Tongue (tissue), 2 donors: ENCODE data around the gene CYP2R1. TPM values are rescaled to one million over a fixed set of nuclear protein-coding genes. Genes with fewer than 3 reads are reported as not detected.
A peak's percentile ranks its signal among the peaks of the same experiment; 100 is the strongest.

ENCODE experiments used
- DNase-seq: peaks from one replicate; pipeline ENCODE4 v3.0.0-alpha.2; 2015
- total RNA-seq: library from RNA; depleted of rRNA; stranded (reverse); fragments of >200 nt; gene quantifications from one replicate; pipeline ENCODE4 v1.2.3, GENCODE V29; 2014

The CYP2R1 gene, protein sequence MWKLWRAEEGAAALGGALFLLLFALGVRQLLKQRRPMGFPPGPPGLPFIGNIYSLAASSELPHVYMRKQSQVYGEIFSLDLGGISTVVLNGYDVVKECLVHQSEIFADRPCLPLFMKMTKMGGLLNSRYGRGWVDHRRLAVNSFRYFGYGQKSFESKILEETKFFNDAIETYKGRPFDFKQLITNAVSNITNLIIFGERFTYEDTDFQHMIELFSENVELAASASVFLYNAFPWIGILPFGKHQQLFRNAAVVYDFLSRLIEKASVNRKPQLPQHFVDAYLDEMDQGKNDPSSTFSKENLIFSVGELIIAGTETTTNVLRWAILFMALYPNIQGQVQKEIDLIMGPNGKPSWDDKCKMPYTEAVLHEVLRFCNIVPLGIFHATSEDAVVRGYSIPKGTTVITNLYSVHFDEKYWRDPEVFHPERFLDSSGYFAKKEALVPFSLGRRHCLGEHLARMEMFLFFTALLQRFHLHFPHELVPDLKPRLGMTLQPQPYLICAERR
- 24.6 TPM for total RNA-seq

DNA sequence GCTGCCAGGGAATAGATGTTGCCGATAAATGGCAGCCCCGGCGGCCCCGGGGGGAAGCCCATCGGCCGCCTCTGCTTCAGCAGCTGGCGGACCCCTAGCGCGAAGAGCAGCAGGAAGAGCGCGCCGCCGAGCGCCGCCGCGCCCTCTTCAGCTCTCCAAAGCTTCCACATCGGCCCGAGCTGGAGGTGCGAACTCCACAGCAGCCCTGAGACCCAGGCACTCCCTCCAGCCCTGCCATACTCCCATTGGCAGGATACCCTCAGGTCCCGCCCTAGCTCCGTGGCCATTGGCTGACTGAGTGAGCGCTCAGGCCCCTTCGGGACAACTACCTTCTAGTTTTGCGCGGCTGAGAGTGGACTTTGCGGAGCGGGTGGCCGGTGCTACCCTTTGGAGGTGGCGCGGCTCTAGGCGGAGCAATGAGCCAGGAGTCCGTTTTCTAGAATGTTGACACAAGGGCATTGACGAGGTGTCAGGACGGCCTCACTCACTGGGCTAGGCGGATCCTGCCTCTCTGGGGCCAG lies at the start of gene CYP2R1:
TSS of gene CYP2R1 (minus strand) at position 196 of the 521 bp plus-strand sequence. CDS start at position 170, 26 bp downstream.
- DNase-seq = peak; percentile 97

DNA sequence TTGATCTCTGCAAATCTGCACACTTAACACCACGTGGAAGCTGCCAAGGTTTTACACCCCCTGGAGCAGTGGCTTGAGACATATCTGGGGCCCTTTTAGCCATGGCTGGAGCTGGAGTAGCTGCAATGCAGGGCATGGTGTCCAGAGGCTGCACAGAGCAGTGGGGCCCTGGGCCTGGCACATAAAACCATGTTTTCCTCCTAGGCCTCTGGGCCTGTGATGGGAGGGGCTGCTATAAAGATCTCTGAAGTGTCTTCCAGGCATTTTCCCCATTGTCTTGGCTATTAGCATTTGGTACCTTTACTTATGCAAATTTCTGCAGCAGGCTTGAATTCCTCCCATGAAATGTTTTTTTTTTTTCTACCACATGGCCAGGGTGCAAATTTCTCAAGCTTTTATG lies 46.9 kb upstream of the CYP2R1 start:
- no peak for DNase-seq

DNA sequence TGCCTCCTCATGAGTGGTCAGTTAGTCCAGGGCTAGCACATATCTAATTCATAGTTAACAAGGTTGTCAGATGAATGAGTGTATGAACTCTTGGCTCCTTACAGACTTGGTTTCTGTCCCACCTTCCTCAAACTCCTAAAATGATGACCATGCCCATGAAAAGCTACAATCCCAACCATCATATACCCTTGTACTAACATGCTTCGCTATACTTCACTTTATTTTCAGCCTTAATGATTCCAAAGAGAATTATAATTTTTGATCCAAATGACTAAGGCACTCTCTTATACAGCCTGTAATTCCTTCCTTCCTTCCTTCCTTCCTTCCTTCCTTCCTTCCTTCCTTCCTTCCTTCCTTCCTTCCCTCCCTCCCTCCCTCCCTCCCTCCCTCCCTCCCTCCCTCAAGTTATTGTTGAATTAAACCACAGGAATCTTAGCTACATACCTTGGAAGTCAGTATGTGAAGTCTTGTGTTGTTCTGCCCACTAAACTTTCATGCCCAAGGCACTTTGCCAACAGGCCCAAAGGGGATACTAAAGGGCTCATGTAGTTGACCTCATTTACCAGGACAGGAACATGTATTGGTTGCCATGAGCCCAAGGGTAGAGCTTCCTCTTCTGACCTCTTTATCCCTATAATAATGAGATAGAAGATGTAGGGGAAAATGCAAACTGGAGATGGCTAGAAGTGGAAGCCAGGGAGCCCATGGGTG lies 42.8 kb upstream of the CYP2R1 start:
- no peak for DNase-seq

DNA sequence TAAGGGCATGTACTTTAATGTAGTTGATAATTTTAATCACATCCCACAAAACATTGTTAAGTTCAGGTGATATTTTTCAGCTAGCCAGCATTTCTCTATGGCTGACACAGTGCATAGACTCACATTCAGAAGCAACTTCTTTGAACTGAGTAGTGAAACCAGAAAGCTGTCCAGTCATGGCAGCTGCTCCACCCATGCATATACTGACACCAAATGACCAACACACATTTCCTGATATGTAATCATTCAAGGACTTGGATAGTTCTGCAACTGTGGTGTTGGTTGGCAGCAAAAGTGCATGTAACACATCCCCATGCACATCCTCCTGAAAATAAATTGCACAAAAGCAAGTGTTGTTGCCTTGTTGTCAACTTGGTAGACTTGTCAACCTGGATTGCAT lies 40.4 kb upstream of the CYP2R1 start:
- no peak for DNase-seq

DNA sequence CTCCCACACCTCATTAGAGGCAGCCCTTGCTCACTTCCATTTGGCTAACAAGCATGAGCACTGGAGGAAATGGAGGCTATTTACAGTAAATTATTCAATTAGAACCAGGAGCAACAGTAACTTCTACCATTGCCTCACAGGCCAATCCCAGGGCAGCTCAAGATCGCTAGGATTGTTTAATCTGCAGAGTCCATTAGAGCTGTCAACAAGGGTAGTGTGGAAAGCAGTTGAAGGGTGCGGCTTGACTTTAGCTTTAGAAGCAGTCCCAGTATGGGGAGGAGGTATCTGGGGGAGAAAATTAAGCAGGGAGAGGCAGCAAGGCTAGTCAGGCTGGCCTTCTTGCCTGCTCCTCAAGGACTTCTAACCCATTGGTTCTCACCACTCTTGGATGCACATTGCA lies 38.3 kb upstream of the CYP2R1 start:
- DNase-seq = no peak

DNA sequence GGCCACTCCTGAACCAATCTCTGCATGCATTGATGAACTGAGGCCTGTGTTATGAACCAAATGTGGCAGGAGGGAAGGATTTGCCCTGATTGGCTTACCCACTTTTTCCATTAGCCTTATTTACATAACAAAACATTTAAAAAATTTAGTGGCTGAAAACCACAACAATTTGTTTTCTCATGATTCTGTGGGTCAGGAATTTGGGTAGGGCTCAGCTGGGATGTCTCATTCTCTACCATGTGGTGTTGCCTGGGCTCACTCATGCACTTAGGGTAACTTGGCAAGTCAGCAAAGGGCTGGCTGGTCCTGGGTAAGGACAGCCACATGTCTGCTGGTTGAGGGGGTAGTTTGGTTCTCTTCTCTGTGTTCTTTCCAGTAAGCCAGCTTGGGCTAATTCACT lies 35.1 kb upstream of the CYP2R1 start:
- DNase-seq = no peak

DNA sequence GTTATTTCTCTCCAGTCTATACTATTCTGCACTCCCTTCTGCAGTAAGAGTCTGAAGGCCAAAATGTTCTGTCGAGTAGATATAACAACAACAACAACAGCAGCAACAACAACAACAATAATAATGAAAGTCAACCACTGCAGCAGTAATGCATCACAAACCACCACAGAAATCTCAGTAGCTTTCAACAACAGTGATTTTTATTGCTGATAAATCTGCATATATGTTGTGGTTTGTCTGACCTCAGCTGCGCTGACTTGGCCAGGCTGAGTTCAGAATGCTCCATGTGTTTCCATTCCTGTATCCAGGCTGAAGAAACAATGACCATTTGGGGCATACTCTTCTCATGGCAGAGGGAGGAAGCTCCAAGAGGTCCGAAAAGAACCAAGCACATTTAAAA lies 32.3 kb upstream of the CYP2R1 start:
- no peak for DNase-seq

DNA sequence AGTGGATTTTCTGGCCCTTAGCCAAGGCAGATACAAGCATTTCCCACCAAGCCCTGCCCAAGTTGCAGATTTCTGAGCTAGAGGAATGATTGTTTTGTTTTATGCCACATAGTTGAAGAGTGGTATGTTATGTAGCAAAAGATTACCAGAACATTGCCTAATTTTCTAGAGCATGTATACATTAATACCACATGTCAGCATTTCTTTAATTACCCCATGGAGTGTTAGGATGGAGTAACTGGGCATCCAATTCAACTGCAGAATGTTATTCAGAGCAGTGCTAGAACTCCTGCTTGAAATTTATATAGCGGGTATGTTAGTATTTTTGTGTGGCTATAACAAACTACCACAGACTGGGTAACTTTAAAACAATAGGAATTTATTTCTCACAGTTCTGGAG lies 24.4 kb upstream of the CYP2R1 start:
- DNase-seq = no peak

DNA sequence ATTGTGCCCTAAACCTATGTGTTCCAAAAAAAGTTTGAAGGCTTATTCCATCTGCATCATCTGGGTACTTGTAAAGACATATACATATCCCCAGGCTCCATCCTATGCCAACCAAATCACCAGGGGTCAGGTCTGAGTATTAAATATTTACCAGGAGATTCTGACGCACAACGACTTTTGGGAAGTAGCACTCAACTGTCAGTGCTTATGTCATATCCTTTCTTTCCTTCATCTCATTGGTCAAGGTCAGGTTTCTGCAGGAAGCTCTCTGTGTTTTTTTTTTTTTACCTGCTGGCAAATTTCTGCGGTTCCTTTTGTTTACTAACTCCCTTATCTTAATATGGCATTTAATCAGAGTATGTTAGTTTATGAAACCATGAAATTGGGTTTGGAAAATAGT lies 22.5 kb upstream of the CYP2R1 start:
- DNase-seq = no peak

DNA sequence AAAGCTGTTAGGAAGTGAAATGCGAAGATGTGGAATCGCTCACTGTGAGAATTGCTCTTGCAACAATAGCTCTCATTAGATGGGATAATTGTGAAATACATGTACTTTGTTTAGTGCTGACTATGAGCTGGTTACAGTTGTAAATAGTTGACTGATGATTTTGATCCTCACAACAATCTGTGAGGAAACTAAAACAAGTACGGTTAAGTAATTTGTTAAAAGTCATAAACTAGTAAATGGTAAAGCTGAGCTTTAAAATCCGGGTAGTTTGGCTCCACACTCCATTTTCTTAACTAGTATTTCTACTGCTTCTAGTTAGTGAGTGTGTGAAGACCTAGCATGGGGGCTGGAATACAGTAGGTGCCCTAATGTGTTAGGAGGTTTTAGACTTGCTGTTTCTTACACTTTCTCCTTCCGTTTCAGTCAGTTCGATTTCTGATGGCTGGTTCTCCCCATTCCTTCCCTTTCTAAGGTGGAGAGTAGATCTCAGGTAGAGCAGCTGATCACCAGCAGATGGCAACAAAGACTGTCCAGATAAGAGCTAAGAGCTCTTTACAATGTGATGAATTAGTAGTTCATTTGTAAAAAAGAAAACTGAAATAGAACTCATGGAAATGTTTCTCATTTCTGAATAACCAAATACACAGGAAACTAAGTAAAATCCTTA lies 16.3 kb upstream of the CYP2R1 start:
- DNase-seq = peak; percentile 72

DNA sequence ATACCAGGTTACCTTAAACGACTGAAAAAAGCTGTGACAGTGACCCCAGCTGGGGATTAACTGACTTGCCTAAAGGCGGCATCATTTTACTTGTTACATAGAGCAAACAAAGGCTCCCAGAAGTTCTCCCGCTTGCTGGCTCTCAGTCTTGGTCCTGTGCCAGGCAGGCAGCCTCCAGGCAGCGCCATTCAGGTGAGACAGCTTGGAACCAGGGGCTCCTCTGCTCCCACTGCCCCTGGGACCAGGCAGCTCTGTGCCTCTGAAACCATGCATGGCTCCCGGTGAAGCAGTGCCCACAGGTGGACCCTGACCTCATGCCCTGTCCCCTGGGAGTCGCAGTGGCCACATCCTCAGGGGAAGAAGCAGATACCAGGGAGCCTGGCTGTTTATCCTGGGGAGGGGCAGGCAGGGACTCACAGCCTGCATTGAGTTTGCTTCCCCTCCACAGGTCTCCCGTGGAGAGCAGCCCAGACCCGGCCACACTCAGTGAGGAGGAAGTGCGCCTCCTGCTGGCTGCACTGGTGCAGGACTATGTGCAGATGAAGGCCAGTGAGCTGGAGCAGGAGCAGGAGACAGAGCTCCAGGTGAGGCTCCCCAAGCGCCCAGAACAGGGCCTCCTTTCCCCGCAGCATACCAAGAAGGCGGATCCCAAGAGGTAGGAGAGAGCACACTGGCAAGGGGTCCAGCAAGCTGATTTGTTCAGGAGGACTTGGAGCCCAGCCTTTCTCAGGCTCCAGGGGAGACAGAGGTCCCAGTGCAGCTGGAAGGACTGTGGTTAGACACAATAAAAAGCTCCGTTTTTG lies 15.6 kb upstream of the CYP2R1 start:
- peak; percentile 67 for DNase-seq

DNA sequence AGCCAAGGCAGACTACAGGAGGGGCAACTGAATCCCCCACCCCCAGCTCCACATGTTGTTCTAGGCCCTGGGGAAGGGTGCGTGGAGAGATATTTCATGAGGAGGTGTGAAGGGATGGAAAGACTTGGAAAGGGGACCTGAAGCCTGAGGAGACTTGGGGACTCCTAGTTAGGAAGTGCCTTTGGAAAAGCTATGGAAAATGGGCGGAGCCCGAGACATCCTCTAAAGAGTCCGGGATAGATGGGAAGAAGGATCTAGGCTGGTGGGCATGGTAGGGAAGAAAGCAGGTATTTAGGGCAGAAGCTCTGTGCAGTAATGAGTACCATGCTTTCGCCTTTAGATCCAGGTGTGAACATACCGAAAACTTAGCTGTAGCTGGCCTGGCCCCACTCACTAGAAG lies 15.0 kb upstream of the CYP2R1 start:
- no peak for DNase-seq

DNA sequence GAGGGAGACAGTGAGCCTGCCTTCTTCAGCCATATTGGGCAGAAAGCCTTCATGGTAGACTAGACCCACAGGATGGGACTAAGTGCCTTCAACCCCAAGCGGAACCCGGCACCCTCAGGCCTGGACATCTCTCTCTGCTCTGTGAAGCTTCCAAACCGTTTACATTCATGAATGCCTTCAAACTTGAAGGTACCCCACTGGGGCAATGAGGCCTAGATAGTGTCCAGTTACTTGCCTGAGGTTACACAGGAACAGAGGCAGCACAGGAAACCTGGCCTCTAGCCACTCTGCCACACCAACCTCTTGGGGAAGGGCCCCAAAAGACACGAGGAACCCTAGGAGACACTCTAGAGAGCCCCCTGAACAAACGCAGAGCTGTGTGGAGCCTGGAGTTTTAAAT lies 14.5 kb upstream of the CYP2R1 start:
- no peak for DNase-seq

DNA sequence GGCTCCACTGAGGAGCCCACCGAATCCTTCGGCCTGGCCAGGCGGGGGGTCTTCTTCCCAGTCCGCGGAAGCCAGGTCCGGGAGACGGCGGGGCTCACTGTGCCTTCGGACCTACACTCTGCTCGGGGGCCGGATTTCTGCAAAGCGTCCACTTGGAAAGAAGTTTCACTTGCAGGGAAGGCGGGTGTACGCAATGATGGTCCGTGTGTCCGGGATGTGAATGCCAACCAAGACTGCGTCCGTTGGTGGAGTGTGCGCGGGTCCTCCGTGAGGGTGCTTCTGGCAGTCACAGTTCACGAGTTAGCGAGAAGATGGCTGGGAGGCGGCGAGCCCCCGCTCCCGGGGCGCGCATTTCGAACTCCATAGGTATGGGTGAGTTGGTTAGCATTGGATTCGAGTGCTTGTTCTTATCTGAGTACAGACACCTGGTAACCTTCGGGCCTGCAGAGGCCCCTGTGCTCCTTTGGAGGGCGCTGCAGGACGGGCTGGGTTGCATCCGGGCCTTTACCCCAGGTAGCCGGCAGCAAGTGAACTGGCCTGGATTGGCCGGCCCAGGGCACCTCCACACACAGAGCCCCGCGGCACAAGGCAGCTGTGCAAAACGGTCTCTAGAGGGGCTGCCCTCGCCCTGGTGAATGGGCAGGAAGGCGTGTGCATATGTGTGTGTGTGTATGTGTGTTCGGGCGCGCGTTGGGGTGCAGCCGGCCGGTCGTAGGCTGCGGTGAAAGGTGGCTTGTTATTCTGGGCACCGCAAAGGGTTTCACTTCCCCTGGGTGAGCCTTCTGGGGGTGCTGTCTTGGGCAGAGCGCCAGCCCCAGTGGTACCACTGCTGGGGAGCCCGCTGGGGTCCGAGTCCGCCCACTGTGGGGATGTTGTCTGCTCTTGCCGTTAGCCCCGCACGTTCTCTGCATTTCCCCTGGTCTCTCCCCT lies 13.3 kb upstream of the CYP2R1 start:
- DNase-seq = peak; percentile 37

DNA sequence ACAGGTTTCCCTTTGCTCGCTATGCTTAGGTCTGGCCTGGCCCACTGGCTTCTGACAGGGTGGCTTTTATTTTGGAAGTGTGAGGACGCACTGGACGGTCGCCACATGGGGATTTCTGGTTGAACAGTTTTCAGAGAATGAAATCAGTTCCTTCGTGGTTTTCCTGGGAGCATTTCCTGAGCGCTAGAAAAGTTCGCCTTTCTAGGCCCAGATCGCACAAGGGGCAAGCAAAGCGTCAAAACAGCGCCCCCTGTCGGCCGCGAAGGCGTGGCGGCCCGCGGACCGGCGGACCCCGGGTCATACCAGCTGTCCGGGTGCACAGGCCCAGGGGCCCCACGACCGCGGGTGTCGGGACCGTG lies 12.7 kb upstream of the CYP2R1 start:
- DNase-seq = peak; percentile 77

DNA sequence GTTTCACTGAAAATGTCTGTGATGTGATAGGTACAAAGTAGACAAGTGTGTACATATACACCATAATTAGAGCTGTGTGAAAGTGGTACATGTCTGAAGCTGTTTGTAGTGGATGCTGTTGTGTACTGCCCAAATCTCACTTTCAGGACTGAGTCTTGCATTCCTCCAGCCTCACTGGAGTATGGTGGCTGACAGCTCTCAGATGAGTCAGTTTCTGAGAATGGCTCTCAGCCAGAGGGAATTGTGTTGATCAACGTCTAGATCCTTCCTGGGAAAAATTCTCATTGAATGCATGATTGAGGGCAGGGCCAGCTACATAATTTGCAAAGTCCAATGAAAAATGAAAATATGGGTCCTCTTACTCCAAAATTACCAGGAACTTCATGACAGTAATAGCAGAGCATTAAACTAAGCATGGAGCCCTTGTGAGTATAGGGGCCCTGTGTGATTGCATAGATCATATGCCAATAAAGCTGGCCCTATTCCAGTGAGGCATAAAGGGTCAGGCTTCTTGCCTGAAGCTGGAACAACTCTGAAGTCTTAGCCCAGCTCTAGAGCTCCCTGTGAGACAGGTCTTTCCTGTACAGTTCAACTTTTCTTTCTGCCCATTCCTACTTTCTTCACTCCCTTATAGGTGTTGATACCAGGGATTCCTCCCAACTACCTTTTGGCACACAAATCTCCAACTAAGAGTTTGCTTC lies 10.8 kb upstream of the CYP2R1 start:
- DNase-seq = no peak

DNA sequence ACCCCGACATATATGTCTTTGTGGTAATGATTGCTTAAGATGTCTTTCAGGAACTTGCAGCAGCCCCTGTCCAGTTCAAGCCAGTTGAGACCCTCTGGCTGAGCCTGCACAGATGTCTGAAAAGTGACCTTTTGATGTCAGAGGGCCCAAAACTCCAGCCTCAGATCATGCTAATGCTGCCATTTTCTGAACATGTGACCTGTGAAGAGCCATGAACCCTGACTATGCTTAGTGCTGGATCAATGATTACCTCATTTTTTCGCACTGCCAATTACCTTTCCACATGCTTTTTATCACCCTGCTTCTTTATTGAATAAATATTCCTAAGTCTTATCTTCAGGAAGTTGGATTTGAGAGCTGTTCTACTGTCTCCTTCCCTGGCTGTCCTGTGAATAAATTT lies 6.9 kb upstream of the CYP2R1 start:
- DNase-seq = no peak

DNA sequence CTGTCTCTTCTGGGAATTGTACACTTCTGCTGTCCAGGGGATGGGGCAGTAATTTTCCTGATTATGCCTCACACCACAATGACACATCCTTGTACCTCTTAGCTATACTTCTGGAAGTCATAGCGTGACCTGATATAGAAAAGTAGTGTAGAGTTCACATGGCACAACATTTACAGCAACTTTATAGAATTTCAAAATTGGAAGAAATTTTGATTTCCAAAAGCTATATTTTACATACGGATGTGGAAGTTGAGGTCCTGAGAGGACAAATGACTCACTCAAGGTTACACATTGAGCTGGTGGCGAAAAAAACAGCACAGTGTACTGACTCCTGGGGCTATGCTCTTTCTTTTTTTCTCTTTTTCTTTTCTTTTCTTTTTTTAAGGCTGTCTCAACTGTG lies 6.3 kb upstream of the CYP2R1 start:
- no peak for DNase-seq

DNA sequence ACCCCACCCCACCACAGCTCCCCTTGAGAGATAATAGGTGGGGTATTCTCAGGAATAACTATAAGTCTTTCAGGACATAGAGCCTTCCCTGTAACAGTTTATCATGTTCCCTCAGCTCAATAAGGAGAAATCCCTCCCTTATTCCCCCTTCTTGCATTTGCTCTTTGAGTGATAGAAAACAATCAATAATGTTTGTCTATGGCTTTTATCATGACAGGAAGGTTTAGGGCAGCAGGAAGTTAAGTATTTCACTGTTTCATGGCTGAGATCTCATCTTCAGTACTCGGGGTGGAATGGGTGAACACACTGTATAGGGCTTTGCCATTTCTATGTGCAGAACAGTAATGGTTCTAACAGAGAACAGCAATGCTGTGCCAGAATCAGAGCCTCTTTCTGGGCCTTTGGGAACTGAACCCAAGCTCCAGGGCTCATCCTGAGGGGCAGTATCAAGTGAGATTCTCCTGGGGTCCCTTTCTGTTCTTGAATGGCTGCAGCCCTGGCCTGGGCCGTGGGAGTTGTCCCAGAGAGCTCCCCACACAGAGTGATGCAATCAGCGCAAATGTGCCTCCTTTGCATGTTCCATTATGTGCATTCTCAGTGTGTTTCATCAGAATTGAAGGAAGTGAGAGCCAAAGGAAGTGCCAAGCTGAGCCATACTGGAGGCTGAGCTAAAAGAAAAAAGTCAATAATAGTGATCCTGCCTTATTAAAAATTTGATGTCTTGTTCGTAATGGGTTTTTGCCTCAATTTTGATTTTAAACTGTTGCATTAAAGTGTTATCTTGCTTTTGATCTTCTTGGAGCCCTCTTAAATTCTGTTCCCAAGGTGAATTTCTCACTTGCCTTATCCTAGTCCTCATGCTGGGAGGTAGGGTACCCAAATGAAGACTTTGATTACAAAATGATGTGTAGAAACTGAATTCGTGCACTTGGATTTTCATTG lies 2.9 kb upstream of the CYP2R1 start:
- peak; percentile 15 for DNase-seq
